Embryonic facial prominence (tissue), 1 donor: ENCODE data around the gene IGFBP2.
A peak's percentile ranks its signal among the peaks of the same experiment; 100 is the strongest.

ENCODE experiments used
- DNase-seq: peaks from one replicate; pipeline ENCODE4 v3.0.0-alpha.2; 2016; ENCODE audit errors: extremely low spot score

The IGFBP2 gene

GRCh38 chr2:216661639-216662375 lies 28.6 kb downstream of the IGFBP2 start:
- DNase-seq: no peak

DNA sequence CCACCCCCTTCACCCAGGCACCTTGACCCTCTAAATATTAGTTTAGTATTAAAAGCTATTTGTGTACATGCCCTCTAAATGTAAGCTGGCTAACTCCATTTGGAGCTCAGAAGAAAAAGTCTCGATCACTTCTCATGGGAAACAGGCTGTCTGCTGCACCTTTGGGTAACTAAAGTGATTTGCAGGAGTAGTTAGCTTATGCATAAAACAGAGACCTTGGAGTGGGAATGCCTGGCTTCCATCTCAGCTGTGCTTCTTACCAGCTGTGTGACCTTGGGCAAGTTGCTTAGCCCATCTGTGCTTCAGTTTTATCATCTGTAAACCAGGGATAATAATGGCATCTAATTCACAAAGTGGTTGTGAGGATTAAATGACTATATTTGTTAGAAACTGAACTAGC lies 29.9 kb downstream of the IGFBP2 start:
- no peak for DNase-seq

DNA sequence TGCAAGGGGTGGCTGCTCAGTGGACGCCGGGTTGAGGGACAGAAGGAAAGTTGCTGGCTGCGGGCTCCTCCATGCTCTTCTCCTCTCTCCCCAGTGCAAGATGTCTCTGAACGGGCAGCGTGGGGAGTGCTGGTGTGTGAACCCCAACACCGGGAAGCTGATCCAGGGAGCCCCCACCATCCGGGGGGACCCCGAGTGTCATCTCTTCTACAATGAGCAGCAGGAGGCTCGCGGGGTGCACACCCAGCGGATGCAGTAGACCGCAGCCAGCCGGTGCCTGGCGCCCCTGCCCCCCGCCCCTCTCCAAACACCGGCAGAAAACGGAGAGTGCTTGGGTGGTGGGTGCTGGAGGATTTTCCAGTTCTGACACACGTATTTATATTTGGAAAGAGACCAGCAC lies 30.6 kb downstream of the IGFBP2 start:
- DNase-seq: no peak

- DNase-seq: no peak
Measured at GRCh38 chr2:216664593-216665034, 31.4 kb downstream of the IGFBP2 start.

- DNase-seq: peak; percentile 45
Measured at GRCh38 chr2:216665242-216665641, 32.0 kb downstream of the IGFBP2 start.

DNA sequence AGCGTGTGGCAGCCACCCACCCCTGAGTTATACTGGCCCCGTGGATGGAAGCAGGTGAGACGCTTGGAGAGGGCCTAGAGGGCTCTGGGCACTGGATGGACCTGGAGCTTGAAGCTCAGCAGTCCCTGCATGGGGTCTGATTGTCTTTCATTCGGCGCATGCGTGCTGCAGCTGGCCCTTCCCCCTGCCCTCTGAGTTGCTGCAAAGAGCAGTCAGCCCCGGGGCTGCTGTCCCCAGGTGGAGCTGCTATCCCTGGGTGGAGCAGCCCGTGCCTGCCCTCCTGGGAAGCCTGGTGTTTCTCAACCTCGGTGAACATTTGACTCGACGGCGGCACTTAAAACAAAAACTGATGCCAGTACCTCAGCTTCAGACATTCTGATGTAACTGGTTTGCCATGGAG lies 32.5 kb downstream of the IGFBP2 start:
- DNase-seq: no peak

DNA sequence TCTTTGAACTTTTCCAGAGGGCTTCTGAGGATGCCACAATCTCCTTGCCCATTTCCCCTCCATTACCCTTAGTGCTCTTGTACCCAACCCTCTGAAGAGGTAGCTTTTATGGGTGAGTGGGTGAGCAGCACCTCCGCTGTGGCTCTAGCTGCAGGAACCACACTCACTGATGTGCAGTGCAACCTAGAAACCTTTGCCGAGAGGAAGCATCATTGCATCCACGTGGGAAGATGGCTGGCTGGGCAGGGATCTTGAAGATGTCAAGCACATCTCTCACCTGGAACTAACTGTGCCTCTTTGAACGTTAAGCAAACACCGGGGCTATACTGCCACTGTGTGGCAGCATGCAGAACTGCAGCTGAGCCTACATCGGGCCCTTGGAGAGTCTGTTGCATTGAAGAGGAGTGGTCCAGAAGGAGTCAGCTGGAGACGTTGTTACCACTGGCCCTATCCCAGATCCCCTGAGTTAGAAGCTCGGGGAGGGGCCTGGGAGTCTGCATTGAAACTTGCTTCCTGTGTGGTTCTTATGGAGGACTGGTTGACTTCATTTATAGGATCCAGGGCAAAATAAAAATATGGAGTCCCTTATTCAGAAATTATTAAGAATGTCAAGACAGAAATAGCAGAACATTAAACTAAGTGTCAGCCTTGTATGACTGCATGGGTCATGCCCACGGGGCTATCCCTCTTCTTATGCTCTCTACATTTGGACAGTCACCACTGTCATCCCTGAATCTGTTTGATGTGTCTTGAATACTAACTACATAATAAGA lies 33.4 kb downstream of the IGFBP2 start:
- peak; percentile 60 for DNase-seq

- no peak for DNase-seq
Measured at GRCh38 chr2:216670266-216671080, 37.3 kb downstream of the IGFBP2 start.

DNA sequence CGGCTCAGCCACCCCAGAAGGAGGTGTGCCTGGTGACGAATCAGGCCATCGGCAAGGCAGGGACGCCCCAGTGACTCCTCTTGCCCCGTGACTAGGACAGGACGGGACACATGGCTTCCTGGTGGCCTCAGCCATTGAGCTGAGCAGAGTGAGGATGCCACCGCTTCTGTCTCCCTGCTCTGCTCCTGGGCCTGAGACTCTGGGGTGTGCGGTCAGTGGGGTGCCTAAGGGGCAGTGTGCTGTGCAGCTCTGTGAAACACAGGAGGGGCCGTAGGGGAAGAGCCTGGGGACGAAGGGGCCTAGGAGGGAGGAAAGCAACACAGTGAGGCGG lies 37.8 kb downstream of the IGFBP2 start:
- no peak for DNase-seq

DNA sequence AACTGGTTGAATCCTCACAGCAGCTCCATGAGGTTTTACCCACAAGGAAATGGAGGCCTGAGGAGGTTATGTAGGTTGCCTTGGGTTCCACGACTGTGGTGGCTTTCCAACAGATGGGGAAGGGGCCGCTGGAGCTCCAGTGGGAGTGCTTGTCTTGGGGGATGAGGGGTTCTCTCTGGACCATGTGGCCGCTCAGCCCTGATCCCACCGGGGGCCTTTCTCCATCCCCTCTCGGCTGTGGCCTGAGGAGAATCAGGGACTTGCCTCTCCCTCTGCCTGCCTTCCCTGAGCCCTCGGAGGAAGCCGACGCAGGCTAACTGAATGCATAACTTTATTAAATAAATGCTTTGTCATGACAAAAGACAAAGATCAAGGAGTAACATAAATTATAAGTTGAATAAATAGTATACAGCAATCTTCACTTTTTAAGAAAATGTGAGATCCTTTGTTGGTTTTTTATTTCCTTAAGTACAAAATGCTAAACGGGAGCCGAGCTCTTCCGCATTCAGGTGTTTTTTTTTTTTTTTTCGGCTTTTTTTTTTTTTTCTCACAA lies 38.6 kb downstream of the IGFBP2 start:
- no peak for DNase-seq

- DNase-seq: no peak
Measured at GRCh38 chr2:216672466-216672865, 39.2 kb downstream of the IGFBP2 start.

- DNase-seq: no peak
Measured at GRCh38 chr2:216673021-216673420, 39.8 kb downstream of the IGFBP2 start.

- no peak for DNase-seq
Measured at GRCh38 chr2:216673609-216674008, 40.4 kb downstream of the IGFBP2 start.

DNA sequence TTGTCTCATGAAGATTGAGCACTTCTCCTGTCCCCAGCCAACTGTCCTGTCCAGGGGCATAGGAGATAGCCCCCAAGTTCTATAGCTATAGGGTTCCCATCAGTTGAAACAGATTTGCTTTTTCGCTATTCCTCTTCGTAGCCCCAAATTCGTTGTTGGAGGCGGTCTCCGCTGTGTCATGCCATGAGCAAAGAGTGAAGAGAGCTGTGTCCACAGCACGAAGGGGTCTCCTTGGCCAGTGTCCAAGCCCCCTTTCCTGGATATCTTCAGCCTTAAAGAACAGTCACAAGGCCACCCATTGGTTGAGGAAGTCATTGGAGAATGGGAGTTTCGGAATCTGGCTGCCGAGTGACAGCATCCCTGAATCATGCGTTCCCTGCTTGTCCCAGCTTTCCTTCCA lies 41.2 kb downstream of the IGFBP2 start:
- no peak for DNase-seq

GRCh38 chr2:216676630-216677029 lies 43.4 kb downstream of the IGFBP2 start:
- DNase-seq: no peak

DNA sequence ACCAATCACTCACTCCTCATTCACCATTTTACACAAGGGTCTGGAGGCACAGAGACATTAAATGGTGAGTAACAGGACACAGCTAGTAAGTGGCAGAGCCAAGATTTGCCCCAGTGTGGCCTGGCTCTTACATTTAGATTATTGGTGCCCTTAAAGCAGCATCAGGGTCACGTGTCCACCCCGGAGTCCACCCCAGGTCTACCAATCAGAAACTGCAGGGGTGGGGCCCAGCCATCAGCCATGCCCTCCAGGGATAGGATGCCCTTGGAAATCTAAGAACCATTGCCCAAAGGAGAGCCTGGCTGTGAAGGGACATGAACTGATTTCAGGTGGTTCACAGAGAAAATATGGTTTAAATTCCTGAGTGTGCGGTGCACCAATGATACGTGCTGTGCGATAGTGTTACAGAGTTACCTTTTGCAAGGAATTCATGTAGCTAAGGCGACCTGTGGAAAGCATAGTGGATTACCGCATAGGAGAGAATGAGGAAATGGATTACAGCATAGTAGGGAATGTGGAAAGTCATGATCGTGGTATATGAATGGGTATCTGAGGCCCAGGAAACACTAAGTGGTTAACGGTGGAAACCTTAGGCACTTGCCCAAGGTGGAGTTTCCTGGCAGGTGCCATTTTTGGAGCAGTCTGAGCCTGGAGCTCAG lies 44.3 kb downstream of the IGFBP2 start:
- no peak for DNase-seq

DNA sequence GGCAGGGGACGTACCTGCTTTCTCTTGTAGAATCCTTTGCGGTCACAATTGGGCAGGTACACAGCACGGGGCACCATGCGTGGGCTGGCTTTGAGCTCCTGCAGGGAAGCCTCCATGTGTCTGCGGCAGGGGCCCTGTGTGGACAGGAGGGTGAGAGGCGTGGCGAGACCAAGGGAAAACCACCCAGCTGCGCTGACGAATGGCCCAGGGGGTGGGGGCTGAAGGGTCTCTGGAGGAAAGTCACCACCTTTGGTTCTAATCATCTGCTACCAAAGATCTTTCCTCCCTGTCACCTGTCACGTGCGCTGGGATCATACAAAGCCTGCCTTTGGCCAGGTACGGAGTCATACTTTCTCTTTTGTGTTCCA lies 44.9 kb downstream of the IGFBP2 start:
- DNase-seq: no peak

DNA sequence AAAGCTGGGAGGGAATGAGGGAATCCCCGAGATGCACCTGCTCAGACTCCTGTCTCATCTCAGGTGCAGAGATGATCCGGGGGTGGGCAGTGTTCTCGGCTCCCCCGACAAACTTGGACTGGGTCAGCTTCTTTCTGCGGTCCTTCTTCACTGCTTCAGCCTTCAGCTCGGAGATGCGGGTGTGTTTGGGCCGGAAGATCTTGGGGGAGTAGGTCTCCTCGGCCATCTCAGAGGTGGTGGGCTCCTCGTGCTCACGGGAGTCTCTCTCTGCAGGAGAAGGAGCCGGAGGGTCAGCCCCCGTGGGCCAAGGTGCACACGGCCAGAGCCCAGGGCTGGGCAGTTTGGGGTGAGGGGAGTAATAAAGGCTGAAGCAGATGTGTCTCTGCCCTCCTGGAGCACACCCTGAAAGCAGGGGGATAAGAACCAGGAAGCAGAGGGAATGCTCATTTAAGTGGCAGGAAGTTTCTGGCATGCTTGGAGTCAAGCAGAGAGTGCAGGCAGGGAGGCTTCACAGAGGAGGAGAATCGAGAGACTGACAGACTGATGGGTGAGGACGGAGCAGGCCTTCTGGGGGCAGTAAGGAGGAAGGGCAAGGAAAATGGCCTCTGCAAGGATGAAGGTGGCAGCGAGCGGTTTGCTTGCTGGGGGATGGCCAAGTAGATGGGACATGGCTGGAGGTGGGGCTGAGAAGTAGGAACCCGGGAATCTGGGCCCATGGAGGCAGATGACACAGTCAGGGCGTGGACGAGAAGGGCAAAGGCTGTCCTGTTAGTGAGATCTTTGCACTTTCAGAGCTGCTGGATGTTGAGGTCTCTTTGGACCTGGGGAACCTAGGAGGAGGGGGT lies 45.8 kb downstream of the IGFBP2 start:
- DNase-seq: no peak

DNA sequence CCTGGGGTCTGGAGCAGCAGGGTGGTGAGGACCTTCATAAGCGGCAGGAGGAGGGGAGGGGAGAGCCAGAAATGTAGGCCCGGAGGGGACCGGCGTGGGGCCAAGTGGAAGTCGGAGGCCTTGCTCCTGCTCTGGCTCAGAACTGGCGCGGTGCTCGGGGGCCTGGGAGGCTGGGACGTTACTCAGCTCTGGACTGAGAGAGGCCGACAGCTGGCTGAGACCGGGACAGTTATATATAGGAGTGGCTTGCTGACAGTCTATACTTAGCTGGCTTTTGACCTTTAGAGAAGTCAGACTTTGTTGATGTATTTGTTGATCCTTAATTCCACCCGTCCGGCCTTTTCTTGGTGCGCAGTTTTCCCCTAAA lies 46.4 kb downstream of the IGFBP2 start:
- no peak for DNase-seq

DNA sequence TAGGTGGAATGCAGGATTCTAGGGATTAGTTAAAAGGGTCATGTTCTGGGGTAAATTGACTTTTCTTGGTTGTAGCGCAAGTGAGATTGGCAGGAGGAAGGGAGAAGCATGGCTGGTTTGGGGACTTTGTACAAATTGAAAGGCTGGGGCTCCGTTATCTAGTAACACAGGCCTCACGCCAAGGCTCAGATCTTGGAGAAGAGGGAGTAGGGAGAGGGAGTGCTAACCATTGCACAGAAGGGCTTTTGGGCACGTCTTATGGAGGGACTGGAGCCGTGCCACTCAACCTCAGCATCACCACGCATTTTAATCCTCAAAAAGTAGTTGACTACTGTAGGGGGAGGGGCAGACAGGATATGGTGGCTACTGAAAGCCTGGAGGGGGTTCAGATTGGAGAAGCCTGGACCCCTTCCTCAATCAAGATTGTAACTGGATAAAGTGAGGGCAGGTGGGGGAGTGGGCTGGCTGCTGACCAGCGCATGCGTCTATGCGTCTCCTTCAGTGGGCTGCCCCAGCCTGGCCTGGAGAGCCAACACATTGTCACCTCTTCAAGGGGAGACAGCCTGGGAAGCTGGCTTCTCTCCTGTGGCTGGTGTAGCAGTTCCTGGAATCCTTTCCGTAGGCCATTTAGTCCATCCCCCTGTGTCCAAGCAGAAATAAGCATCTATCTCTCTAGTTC lies 47.9 kb downstream of the IGFBP2 start:
- no peak for DNase-seq
